ENCODE data around the gene CCDC9B. TPM values are rescaled to one million over a fixed set of nuclear protein-coding genes. Genes with fewer than 3 reads are reported as not detected.

Gene CCDC9B
- total and polyA plus RNA-seq, 5 experiments from 2014 or later = 0.08 to 1.5 (median 1.0) TPM; not detected in 1

Other genes with a start within 250 kb of the CCDC9B start
- gene BMF, start 232.1 kb downstream of the CCDC9B start, total RNA-seq = 10 to 100 TPM; 17.4 to 19.8 TPM
- under 1 TPM; 0.12 to 0.44 (median 0.23) TPM for gene BMF, start 232.1 kb downstream of the CCDC9B start, polyA plus RNA-seq
- under 1 TPM; 0.49 to 0.77 TPM for gene BUB1B, start 179.9 kb downstream of the CCDC9B start, total RNA-seq
- under 1 TPM in 1 of 3 donors, not detected in 2; 0.54 TPM for gene BUB1B, start 179.9 kb downstream of the CCDC9B start, polyA plus RNA-seq
- not detected for gene PAK6, start 101.9 kb downstream of the CCDC9B start, total RNA-seq
- 1 to 10 TPM in 1 of 3 donors, not detected in 2; 1.1 TPM for gene PAK6, start 101.9 kb downstream of the CCDC9B start, polyA plus RNA-seq
- under 1 TPM in 1 of 2 experiments, not detected in 1; 0.31 TPM for gene ANKRD63, start 57.9 kb downstream of the CCDC9B start, total RNA-seq
- gene ANKRD63, start 57.9 kb downstream of the CCDC9B start, polyA plus RNA-seq = under 1 TPM in 1 of 3 donors, not detected in 2; 0.20 TPM
- 100 to 1,000 TPM; 156 to 166 TPM for gene PLCB2, start 33.0 kb downstream of the CCDC9B start, total RNA-seq
- gene PLCB2, start 33.0 kb downstream of the CCDC9B start, polyA plus RNA-seq = 10 to 100 TPM; 14.5 to 23.0 (median 22.2) TPM
- 1 to 10 TPM; 6.2 to 8.1 TPM for gene INAFM2, start 17.2 kb downstream of the CCDC9B start, total RNA-seq
- 1 to 10 TPM in 2 of 3 donors, under 1 TPM in 1; 0.69 to 2.5 (median 1.9) TPM for gene INAFM2, start 17.2 kb downstream of the CCDC9B start, polyA plus RNA-seq
- not detected for gene PHGR1, start 10.1 kb upstream of the CCDC9B start, total RNA-seq
- gene PHGR1, start 10.1 kb upstream of the CCDC9B start, polyA plus RNA-seq = not detected
- gene DISP2, start 17.3 kb upstream of the CCDC9B start, total RNA-seq = under 1 TPM; 0.31 to 0.52 TPM
- under 1 TPM; 0.02 to 0.73 (median 0.42) TPM for gene DISP2, start 17.3 kb upstream of the CCDC9B start, polyA plus RNA-seq
- 1 to 10 TPM; 8.4 to 8.8 TPM for gene KNSTRN, start 41.8 kb upstream of the CCDC9B start, total RNA-seq
- 1 to 10 TPM; 2.1 to 2.8 (median 2.4) TPM for gene KNSTRN, start 41.8 kb upstream of the CCDC9B start, polyA plus RNA-seq
- gene IVD, start 64.9 kb upstream of the CCDC9B start, total RNA-seq = 100 to 1,000 TPM; 120 TPM
- 10 to 100 TPM; 48.2 to 77.7 (median 49.5) TPM for gene IVD, start 64.9 kb upstream of the CCDC9B start, polyA plus RNA-seq
- 10 to 100 TPM; 37.1 to 37.6 TPM for gene BAHD1, start 100.0 kb upstream of the CCDC9B start, total RNA-seq
- gene BAHD1, start 100.0 kb upstream of the CCDC9B start, polyA plus RNA-seq = 1 to 10 TPM; 1.5 to 3.3 (median 1.7) TPM
- 1 to 10 TPM; 8.2 to 9.8 TPM for gene CHST14, start 130.0 kb upstream of the CCDC9B start, total RNA-seq
- 1 to 10 TPM in 1 of 3 donors, under 1 TPM in 2; 0.74 to 1.2 (median 0.77) TPM for gene CHST14, start 130.0 kb upstream of the CCDC9B start, polyA plus RNA-seq
- gene CCDC32, start 224.1 kb upstream of the CCDC9B start, total RNA-seq = 10 to 100 TPM; 31.7 to 31.8 TPM
- gene CCDC32, start 224.1 kb upstream of the CCDC9B start, polyA plus RNA-seq = 10 to 100 TPM; 40.4 to 43.2 (median 40.5) TPM
- 10 to 100 TPM; 15.6 to 15.7 TPM for gene RPUSD2, start 228.4 kb upstream of the CCDC9B start, total RNA-seq
- gene RPUSD2, start 228.4 kb upstream of the CCDC9B start, polyA plus RNA-seq = 10 to 100 TPM; 18.7 to 23.3 (median 22.2) TPM

Data from naive thymus-derived CD8-positive, alpha-beta T cell (primary cell).